ENCODE measurements around the gene CPNE1. TPM values are rescaled to one million over a fixed set of nuclear protein-coding genes. Genes with fewer than 3 reads are reported as not detected.

The CPNE1 gene
- total RNA-seq, 1 experiment from 2014 or later: 216 TPM

DNA sequence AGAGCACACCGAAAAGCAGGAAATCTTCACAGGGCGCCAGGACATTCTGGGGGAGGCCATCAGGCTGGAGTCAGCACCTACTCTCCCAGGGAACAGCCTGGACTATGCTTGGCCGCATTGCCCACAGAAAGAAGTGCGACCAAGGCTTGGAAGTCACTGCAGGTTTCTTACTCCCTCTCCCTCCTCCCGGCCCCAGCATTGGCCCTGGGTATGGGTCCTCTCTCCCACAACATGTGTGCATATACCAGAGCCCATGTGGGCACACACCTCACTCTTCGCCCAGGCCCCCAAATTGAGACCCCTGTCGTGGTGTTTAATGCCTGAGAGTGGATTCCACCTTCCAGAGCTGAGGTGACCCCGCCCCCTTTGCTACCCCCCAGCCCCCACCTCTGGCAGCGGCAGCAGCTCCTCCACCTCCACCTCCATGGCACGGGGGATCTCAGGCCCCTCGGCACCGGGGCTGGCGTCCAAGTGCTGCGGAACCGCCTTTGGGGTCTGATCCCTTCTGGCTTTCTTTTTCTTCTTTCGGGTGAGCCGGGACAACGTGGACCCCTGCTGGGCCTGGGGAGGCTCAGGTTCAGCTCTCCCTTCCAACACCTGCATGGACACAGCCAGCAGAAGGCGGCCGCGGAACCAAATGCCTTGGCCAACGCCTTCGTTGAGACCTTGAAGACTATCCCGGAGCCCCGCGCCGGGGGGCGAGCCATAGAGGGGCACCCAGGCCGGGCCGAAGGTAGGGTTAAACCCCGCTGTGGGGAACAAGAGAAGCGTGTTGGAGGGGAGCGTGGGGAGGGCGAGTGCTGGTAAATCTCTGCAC, 64.3 kb downstream of the CPNE1 start:
- Histone ChIP-seq H3K36me3 (ENCODE audit: insufficient read depth, low read length) (no peaks in the 10 kb centered on the region), H3K27ac (ENCODE audit: low read length) (no peak overlapping the region), H3K4me3 (ENCODE audit: low read length) (no peak overlapping the region), H2AFZ (ENCODE audit: low read length) (no peak overlapping the region), H3K27me3 (ENCODE audit: low read length) (no peaks in the 10 kb centered on the region), H3K4me1 (ENCODE audit: low read length) (peaks cover 12% of the 10 kb centered on the region), H3K9me3 (ENCODE audit: low read length) (no peaks in the 10 kb centered on the region), H4K20me1 (ENCODE audit: insufficient read depth, low read depth, low read length) (no peaks in the 10 kb centered on the region), H3K9ac (ENCODE audit: low read length) (no peak overlapping the region), H3K4me2 (ENCODE audit: low read depth, low read length, poor library complexity, severe bottlenecking) (no peak overlapping the region), H3K79me2 (ENCODE audit: low read length) (no peaks in the 10 kb centered on the region), H3K9me2 (replicated peaks; ENCODE audit: insufficient read depth, low read length) (no peaks in the 10 kb centered on the region)
- no peak for DNase-seq

DNA sequence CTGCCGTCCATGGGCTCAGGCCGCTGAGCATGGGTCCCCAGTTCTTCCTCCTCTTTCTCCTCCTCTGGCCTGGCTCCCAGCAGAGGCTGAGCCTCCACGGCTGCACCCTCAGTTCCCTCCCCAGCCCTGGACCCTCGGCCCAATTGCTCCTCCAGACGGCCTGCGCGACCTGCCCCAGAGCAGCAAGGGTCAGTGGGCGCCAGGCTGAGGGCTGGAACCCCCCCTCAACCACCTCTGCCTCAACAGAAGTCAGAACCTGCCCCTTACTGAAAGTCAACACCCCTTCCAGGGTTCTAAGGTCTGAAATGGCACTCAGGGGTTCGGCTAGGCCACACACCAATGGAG, 65.0 kb downstream of the CPNE1 start:
- H3K9ac ChIP-seq (ENCODE audit: low read length): no peak overlapping the region
- no peak for DNase-seq
- no peak overlapping the region for H3K27ac ChIP-seq (ENCODE audit: low read length)
- no peaks in the 10 kb centered on the region for H4K20me1 ChIP-seq (ENCODE audit: insufficient read depth, low read depth, low read length)
- H2AFZ ChIP-seq (ENCODE audit: low read length): no peak overlapping the region
- no peaks in the 10 kb centered on the region for H3K27me3 ChIP-seq (ENCODE audit: low read length)
- no peak overlapping the region for H3K4me2 ChIP-seq (ENCODE audit: low read depth, low read length, poor library complexity, severe bottlenecking)
- no peaks in the 10 kb centered on the region for H3K36me3 ChIP-seq (ENCODE audit: insufficient read depth, low read length)
- H3K4me1 ChIP-seq (ENCODE audit: low read length): peaks cover 6% of the 10 kb centered on the region
- H3K9me2 ChIP-seq (replicated peaks; ENCODE audit: insufficient read depth, low read length): no peaks in the 10 kb centered on the region
- no peaks in the 10 kb centered on the region for H3K9me3 ChIP-seq (ENCODE audit: low read length)
- no peak overlapping the region for H3K4me3 ChIP-seq (ENCODE audit: low read length)
- H3K79me2 ChIP-seq (ENCODE audit: low read length): no peaks in the 10 kb centered on the region

DNA sequence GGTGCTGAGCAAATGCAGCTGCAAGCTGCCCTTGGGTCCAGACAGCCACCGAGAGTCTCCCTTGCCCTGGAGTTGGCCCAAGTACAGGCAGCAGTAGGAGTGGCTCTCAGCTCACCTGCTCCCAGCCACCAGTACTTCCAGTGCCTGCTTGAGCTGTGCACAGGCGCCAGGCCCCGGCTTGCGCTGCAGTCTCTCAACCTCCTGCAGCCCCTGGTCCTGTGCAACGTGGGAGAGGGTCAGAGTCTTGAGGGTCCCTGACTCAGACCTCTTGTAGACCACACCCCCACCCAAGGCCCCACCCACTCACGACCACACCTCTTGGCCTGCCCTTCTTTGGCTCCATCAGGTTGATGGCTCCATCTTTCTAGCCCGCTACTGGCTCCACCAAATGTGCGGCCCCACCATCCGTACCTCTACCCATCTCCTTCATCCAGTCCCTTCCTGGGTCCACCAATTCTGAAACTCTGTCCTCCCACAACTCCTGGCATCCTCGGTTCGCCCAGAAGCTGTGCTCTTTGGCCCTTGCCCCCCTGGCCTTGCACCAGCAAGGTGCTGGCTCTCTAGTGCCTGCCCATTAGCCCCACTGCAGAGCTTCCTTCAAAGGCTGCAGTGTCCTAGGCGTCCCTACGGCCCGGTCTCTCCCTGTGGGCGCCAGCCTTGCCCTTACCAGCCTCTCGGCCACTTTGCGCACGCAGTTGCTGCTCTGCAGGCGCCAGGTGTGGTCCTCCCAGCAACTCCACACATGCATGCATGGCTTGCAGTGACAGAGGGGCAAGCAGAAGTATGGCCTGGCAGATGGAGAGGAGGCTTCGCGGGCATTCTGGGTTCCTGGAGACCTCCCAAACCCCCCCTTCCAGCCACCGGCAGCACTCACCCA, 65.6 kb downstream of the CPNE1 start:
- Histone ChIP-seq H3K4me1 (ENCODE audit: low read length) (no peaks in the 10 kb centered on the region), H4K20me1 (ENCODE audit: insufficient read depth, low read depth, low read length) (no peaks in the 10 kb centered on the region), H3K4me3 (ENCODE audit: low read length) (no peak overlapping the region), H3K9me2 (replicated peaks; ENCODE audit: insufficient read depth, low read length) (no peaks in the 10 kb centered on the region), H2AFZ (ENCODE audit: low read length) (no peak overlapping the region), H3K4me2 (ENCODE audit: low read depth, low read length, poor library complexity, severe bottlenecking) (no peak overlapping the region), H3K27me3 (ENCODE audit: low read length) (no peaks in the 10 kb centered on the region), H3K9me3 (ENCODE audit: low read length) (no peaks in the 10 kb centered on the region), H3K79me2 (ENCODE audit: low read length) (no peaks in the 10 kb centered on the region), H3K27ac (ENCODE audit: low read length) (no peak overlapping the region), H3K9ac (ENCODE audit: low read length) (no peak overlapping the region), H3K36me3 (ENCODE audit: insufficient read depth, low read length) (no peaks in the 10 kb centered on the region)
- no peak for DNase-seq

GRCh38 chr20:35598476-35598875, 66.2 kb downstream of the CPNE1 start:
- Histone ChIP-seq H3K4me3 (ENCODE audit: low read length) (no peak overlapping the region), H3K36me3 (ENCODE audit: insufficient read depth, low read length) (no peaks in the 10 kb centered on the region), H3K9me2 (replicated peaks; ENCODE audit: insufficient read depth, low read length) (no peaks in the 10 kb centered on the region), H3K4me2 (ENCODE audit: low read depth, low read length, poor library complexity, severe bottlenecking) (no peak overlapping the region), H3K9ac (ENCODE audit: low read length) (no peak overlapping the region), H2AFZ (ENCODE audit: low read length) (no peak overlapping the region), H3K4me1 (ENCODE audit: low read length) (no peaks in the 10 kb centered on the region), H3K27ac (ENCODE audit: low read length) (no peak overlapping the region), H4K20me1 (ENCODE audit: insufficient read depth, low read depth, low read length) (no peaks in the 10 kb centered on the region), H3K27me3 (ENCODE audit: low read length) (no peaks in the 10 kb centered on the region), H3K9me3 (ENCODE audit: low read length) (no peaks in the 10 kb centered on the region), H3K79me2 (ENCODE audit: low read length) (no peaks in the 10 kb centered on the region)
- DNase-seq: no peak

GRCh38 chr20:35597186-35597585, 67.5 kb downstream of the CPNE1 start:
- Histone ChIP-seq H3K27me3 (ENCODE audit: low read length) (no peaks in the 10 kb centered on the region), H3K27ac (ENCODE audit: low read length) (no peak overlapping the region), H3K4me2 (ENCODE audit: low read depth, low read length, poor library complexity, severe bottlenecking) (no peak overlapping the region), H3K36me3 (ENCODE audit: insufficient read depth, low read length) (no peaks in the 10 kb centered on the region), H3K4me3 (ENCODE audit: low read length) (no peak overlapping the region), H3K9ac (ENCODE audit: low read length) (no peak overlapping the region), H2AFZ (ENCODE audit: low read length) (no peak overlapping the region), H3K4me1 (ENCODE audit: low read length) (no peaks in the 10 kb centered on the region), H3K79me2 (ENCODE audit: low read length) (no peaks in the 10 kb centered on the region), H3K9me3 (ENCODE audit: low read length) (no peaks in the 10 kb centered on the region), H3K9me2 (replicated peaks; ENCODE audit: insufficient read depth, low read length) (no peaks in the 10 kb centered on the region), H4K20me1 (ENCODE audit: insufficient read depth, low read depth, low read length) (no peaks in the 10 kb centered on the region)
- DNase-seq: no peak

DNA sequence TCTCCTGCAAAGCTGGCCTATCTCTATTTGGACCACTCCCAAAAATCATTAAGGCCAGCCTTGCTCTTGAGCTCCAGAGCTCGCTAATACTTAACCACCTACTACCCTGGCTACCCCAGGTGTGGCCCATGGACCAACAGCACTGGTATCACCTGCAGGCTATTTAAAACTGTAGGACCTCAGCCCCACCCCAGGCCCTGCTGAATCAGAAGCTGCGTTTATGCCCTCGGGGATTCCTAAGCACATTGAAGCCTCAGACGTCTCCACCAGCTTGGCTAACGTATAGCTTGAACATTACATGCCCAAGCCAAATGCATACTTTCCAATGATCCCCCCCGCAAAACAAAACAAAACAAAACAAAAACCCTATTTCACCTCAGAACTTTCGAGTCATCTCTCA, 68.8 kb downstream of the CPNE1 start:
- Histone ChIP-seq H4K20me1 (ENCODE audit: insufficient read depth, low read depth, low read length) (no peaks in the 10 kb centered on the region), H3K9me3 (ENCODE audit: low read length) (no peaks in the 10 kb centered on the region), H3K27me3 (ENCODE audit: low read length) (no peaks in the 10 kb centered on the region), H3K9me2 (replicated peaks; ENCODE audit: insufficient read depth, low read length) (no peaks in the 10 kb centered on the region), H3K9ac (ENCODE audit: low read length) (no peak overlapping the region), H3K36me3 (ENCODE audit: insufficient read depth, low read length) (no peaks in the 10 kb centered on the region), H3K4me3 (ENCODE audit: low read length) (no peak overlapping the region), H3K79me2 (ENCODE audit: low read length) (no peaks in the 10 kb centered on the region), H2AFZ (ENCODE audit: low read length) (no peak overlapping the region), H3K27ac (ENCODE audit: low read length) (no peak overlapping the region), H3K4me1 (ENCODE audit: low read length) (no peaks in the 10 kb centered on the region), H3K4me2 (ENCODE audit: low read depth, low read length, poor library complexity, severe bottlenecking) (no peak overlapping the region)
- no peak for DNase-seq

- Histone ChIP-seq H3K36me3 (ENCODE audit: insufficient read depth, low read length) (no peaks in the 10 kb centered on the region), H3K9me2 (replicated peaks; ENCODE audit: insufficient read depth, low read length) (no peaks in the 10 kb centered on the region), H3K4me3 (ENCODE audit: low read length) (no peak overlapping the region), H2AFZ (ENCODE audit: low read length) (no peak overlapping the region), H3K27me3 (ENCODE audit: low read length) (no peaks in the 10 kb centered on the region), H3K9me3 (ENCODE audit: low read length) (no peaks in the 10 kb centered on the region), H3K4me1 (ENCODE audit: low read length) (no peaks in the 10 kb centered on the region), H3K79me2 (ENCODE audit: low read length) (no peaks in the 10 kb centered on the region), H3K9ac (ENCODE audit: low read length) (no peak overlapping the region), H3K4me2 (ENCODE audit: low read depth, low read length, poor library complexity, severe bottlenecking) (no peak overlapping the region), H4K20me1 (ENCODE audit: insufficient read depth, low read depth, low read length) (no peaks in the 10 kb centered on the region), H3K27ac (ENCODE audit: low read length) (no peak overlapping the region)
- no peak for DNase-seq
These were observed 69.2 kb downstream of the CPNE1 start for GRCh38 chr20:35595456-35595855.

GRCh38 chr20:35592339-35592974, 72.2 kb downstream of the CPNE1 start:
- no peaks in the 10 kb centered on the region for H3K4me1 ChIP-seq (ENCODE audit: low read length)
- H3K4me3 ChIP-seq (ENCODE audit: low read length): no peak overlapping the region
- H3K36me3 ChIP-seq (ENCODE audit: insufficient read depth, low read length): no peaks in the 10 kb centered on the region
- H3K9me2 ChIP-seq (replicated peaks; ENCODE audit: insufficient read depth, low read length): no peaks in the 10 kb centered on the region
- no peaks in the 10 kb centered on the region for H3K27me3 ChIP-seq (ENCODE audit: low read length)
- H3K79me2 ChIP-seq (ENCODE audit: low read length): no peaks in the 10 kb centered on the region
- no peak overlapping the region for H3K4me2 ChIP-seq (ENCODE audit: low read depth, low read length, poor library complexity, severe bottlenecking)
- 0 out of 2 replicates have a peak overlapping the region, but pooled peaks have one; percentile 4 for H2AFZ ChIP-seq (ENCODE audit: low read length)
- no peaks in the 10 kb centered on the region for H4K20me1 ChIP-seq (ENCODE audit: insufficient read depth, low read depth, low read length)
- no peak overlapping the region for H3K27ac ChIP-seq (ENCODE audit: low read length)
- no peaks in the 10 kb centered on the region for H3K9me3 ChIP-seq (ENCODE audit: low read length)
- no peak overlapping the region for H3K9ac ChIP-seq (ENCODE audit: low read length)
- DNase-seq: no peak
